Panc1 (cell line): Measurements from ENCODE around the gene HAGH. TPM values are rescaled to one million over a fixed set of nuclear protein-coding genes. Genes with fewer than 3 reads are reported as not detected.

Source experiments
- ATAC-seq: fragments of 200-7000 bp; cut with Tn5 transposase; 2 replicates; pipeline ENCODE4 v1.9.1; 2020; ENCODE audit warnings: mild to moderate bottlenecking, moderate library complexity
- BruUV-seq: library from RNA; stranded (reverse); fragments of 400-500 nt; replicated peaks from 2 replicates; lab custom pipeline; 2021; lab: Mats Ljungman, UMichigan
- CTCF ChIA-PET: fragments of 300-600 bp; sonication (Branson Sonifier 250); formaldehyde crosslinking; loops from one replicate; lab custom pipeline; 2022; ENCODE audit warnings: antibody characterized with exemption; lab: Charles Lee
- POLR2A ChIA-PET: fragments of 300-600 bp; sonication (Branson Sonifier 250); formaldehyde crosslinking; loops from one replicate; lab custom pipeline; 2022; ENCODE audit warnings: antibody characterized with exemption; lab: Charles Lee
- DNase-seq: peaks from one replicate; pipeline ENCODE4 v3.0.0-alpha.2; 2010; ENCODE audit warnings: low read depth, low spot score
- H3K27ac ChIP-seq: 2 replicates; pipeline ENCODE4 v1.5.1; 2011; ENCODE audit warnings: mild to moderate bottlenecking, low read length, inconsistent platforms
- H3K27me3 ChIP-seq: fragments of 200-500 bp; sonication (Bioruptor generic); 2 replicates; pipeline ENCODE4 v1.6.0; 2014; ENCODE audit warnings: low read length, inconsistent platforms; ENCODE audit not compliant: control insufficient read depth, insufficient read depth
- H3K36me3 ChIP-seq: fragments of 200-500 bp; sonication (Bioruptor generic); 2 replicates; pipeline ENCODE4 v1.5.1; 2014; ENCODE audit warnings: inconsistent platforms, mild to moderate bottlenecking, low read length, moderate library complexity; ENCODE audit not compliant: control insufficient read depth, insufficient read depth
- H3K4me1 ChIP-seq: 2 replicates; pipeline ENCODE4 v1.5.1; 2011; ENCODE audit warnings: inconsistent platforms, mild to moderate bottlenecking, low read length, moderate library complexity; ENCODE audit not compliant: control insufficient read depth, insufficient read depth
- H3K4me3 ChIP-seq, 2 experiments: 2 replicates each; pipeline ENCODE4 v1.5.1; 2011 to 2012; ENCODE audit warnings: low read depth in 2 of 2, low read length in 2 of 2, mild to moderate bottlenecking in 2 of 2, inconsistent platforms in 1 of 2, moderate library complexity in 1 of 2
- H3K9me3 ChIP-seq: fragments of 200-500 bp; sonication (Bioruptor generic); 2 replicates; pipeline ENCODE4 v1.5.1; 2014; ENCODE audit warnings: low read depth, mild to moderate bottlenecking, inconsistent platforms, low read length, moderate library complexity; ENCODE audit not compliant: control insufficient read depth, insufficient read depth
- POLR2AphosphoS5 ChIP-seq: IDR thresholded peaks from 2 replicates; pipeline ENCODE4 v1.6.1; 2012; ENCODE audit warnings: mild to moderate bottlenecking, low read depth, low read length, moderate library complexity
- SIN3A ChIP-seq: IDR thresholded peaks from 2 replicates; pipeline ENCODE4 v1.6.1; 2012; ENCODE audit warnings: low read depth, mild to moderate bottlenecking, low read length, moderate library complexity, borderline replicate concordance; ENCODE audit not compliant: insufficient read depth
- TCF7L2 ChIP-seq: IDR thresholded peaks from 2 replicates; pipeline ENCODE4 v1.6.1; 2011; ENCODE audit warnings: mild to moderate bottlenecking, low read depth, low read length, inconsistent platforms
- in situ Hi-C: cut with HindIII; loops from 2 replicates; pipeline ENCODE4 v1.10.0; 2016; ENCODE audit warnings: low sequenced_read_pairs, low pct_unique_long_range_greater_than_20kb
- intact Hi-C: fragments of 100-400 bp; cut with micrococcal nuclease; formaldehyde crosslinking; loops from one replicate; pipeline ENCODE4 v1.10.0; 2022; ENCODE audit not compliant: unreplicated experiment
- total RNA-seq: library from RNA; stranded (reverse); gene quantifications from one replicate; pipeline ENCODE4 v1.2.1, GENCODE V29; 2021; ENCODE audit not compliant: unreplicated experiment
- TF ChIP-seq, protein P1 (sequence below): fragments of 450-650 bp; IDR thresholded peaks from 2 replicates; pipeline ENCODE4 v1.5.1; 2017; ENCODE audit warnings: mild to moderate bottlenecking
- TF ChIP-seq, protein P2 (sequence below), 2 experiments: IDR thresholded peaks; 2 replicates each; pipeline ENCODE4 v1.6.1; 2011 to 2012; ENCODE audit warnings: low read depth in 2 of 2, control low read depth in 1 of 2, low read length in 1 of 2, mild to moderate bottlenecking in 1 of 2, moderate library complexity in 1 of 2; ENCODE audit not compliant: insufficient read depth in 1 of 2

The HAGH gene
- total RNA-seq, 1 experiment from 2014 or later: 58.9 TPM

GRCh38 chr16:1769402-1770300 lies 57.0 kb downstream of the HAGH start:
- Histone ChIP-seq H3K27me3 (no peaks in the 10 kb centered on the region), H3K36me3 (no peaks in the 10 kb centered on the region; the same call in 1 of the 2 replicates), H3K27ac (peak overlapping the region; percentile 87), H3K4me3 (peak overlapping the region; percentile 60 to 71), H3K4me1 (peaks cover 22% of the 10 kb centered on the region), H3K9me3 (no peaks in the 10 kb centered on the region)
- ATAC-seq (peak; percentile 3), DNase-seq (no peak)
- no TSS peak for BruUV-seq
- intact Hi-C loops (loop anchor here (10.0 kb wide), 1 partner anchor 1085 kb away; the partner anchor contains the start of genes JMJD8 and STUB1), in situ Hi-C loops (no loop called here)
- TF ChIP-seq SIN3A (0 out of 2 replicates have a peak, but pooled peaks have one; percentile 67), POLR2AphosphoS5 (0 out of 2 replicates have a peak, but pooled peaks have one; percentile 36)
- TF ChIP-seq, protein P1, sequence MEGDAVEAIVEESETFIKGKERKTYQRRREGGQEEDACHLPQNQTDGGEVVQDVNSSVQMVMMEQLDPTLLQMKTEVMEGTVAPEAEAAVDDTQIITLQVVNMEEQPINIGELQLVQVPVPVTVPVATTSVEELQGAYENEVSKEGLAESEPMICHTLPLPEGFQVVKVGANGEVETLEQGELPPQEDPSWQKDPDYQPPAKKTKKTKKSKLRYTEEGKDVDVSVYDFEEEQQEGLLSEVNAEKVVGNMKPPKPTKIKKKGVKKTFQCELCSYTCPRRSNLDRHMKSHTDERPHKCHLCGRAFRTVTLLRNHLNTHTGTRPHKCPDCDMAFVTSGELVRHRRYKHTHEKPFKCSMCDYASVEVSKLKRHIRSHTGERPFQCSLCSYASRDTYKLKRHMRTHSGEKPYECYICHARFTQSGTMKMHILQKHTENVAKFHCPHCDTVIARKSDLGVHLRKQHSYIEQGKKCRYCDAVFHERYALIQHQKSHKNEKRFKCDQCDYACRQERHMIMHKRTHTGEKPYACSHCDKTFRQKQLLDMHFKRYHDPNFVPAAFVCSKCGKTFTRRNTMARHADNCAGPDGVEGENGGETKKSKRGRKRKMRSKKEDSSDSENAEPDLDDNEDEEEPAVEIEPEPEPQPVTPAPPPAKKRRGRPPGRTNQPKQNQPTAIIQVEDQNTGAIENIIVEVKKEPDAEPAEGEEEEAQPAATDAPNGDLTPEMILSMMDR: no peak
- POLR2A ChIA-PET: no interaction called here
- CTCF ChIA-PET: interaction anchor here (0.5 kb wide), 1 partner anchor 270 kb away, joined by 3 read pairs; no protein-coding TSS in a partner anchor

DNA sequence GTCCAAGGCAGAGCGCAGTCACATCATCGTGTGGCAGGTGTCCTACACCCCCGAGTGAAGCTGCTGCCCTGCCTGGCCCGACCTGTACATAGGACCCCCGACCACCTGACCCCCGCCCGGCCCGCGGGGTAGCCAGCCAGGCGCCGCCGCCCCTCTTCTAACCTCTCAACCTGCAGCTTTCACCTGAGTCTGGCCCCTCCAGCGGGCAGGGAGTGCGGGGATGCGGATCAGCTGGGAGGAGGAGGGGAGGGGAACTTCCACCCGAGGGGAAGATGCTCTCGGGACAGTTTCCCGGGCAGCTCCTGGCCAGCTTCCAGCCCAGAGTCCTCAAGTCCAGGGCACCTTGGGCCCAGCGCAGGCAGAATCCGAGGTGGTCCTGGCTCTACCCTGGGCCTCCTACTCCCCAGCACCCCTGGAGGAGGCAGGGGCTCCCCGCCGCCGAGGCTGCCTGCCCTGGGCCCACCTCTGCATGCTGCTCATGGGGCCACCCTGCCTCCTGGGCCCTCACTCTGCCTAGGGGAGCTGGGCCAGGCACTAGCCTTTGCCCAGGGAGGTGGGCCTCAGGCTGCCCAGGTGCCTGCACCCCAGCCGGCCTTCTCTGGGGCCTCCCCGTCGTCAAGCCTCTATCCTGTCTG lies 57.7 kb downstream of the HAGH start:
- POLR2A ChIA-PET: no interaction called here
- no peak for ATAC-seq
- no peak; the same call in 1 of the 2 replicates for TF ChIP-seq POLR2AphosphoS5
- TF ChIP-seq SIN3A: no peak
- TF ChIP-seq, protein P2, sequence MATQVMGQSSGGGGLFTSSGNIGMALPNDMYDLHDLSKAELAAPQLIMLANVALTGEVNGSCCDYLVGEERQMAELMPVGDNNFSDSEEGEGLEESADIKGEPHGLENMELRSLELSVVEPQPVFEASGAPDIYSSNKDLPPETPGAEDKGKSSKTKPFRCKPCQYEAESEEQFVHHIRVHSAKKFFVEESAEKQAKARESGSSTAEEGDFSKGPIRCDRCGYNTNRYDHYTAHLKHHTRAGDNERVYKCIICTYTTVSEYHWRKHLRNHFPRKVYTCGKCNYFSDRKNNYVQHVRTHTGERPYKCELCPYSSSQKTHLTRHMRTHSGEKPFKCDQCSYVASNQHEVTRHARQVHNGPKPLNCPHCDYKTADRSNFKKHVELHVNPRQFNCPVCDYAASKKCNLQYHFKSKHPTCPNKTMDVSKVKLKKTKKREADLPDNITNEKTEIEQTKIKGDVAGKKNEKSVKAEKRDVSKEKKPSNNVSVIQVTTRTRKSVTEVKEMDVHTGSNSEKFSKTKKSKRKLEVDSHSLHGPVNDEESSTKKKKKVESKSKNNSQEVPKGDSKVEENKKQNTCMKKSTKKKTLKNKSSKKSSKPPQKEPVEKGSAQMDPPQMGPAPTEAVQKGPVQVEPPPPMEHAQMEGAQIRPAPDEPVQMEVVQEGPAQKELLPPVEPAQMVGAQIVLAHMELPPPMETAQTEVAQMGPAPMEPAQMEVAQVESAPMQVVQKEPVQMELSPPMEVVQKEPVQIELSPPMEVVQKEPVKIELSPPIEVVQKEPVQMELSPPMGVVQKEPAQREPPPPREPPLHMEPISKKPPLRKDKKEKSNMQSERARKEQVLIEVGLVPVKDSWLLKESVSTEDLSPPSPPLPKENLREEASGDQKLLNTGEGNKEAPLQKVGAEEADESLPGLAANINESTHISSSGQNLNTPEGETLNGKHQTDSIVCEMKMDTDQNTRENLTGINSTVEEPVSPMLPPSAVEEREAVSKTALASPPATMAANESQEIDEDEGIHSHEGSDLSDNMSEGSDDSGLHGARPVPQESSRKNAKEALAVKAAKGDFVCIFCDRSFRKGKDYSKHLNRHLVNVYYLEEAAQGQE (IDR thresholded peaks at IDR 0.05; ENCODE audit: insufficient read depth in 1 of 2, low read depth in 2 of 2, low read length in 1 of 2): no peak
- TF ChIP-seq TCF7L2: no peak
- TF ChIP-seq, protein P1: no peak

More for the DNA sequence above, 57.7 kb downstream of the HAGH start:
- Histone ChIP-seq H3K9me3 (no peaks in the 10 kb centered on the region), H3K27me3 (no peaks in the 10 kb centered on the region), H3K4me3 (no peak overlapping the region), H3K4me1 (peaks cover 14% of the 10 kb centered on the region), H3K36me3 (no peaks in the 10 kb centered on the region; the same call in 1 of the 2 replicates), H3K27ac (peak overlapping the region; percentile 87)
- intact Hi-C loops (no loop called here), in situ Hi-C loops (no loop called here)
- DNase-seq: no peak
- BruUV-seq: TSS peak; percentile 27
- CTCF ChIA-PET: interaction anchor here (0.5 to 0.8 kb wide), 2 partner anchors 95 to 271 kb away, joined by 3 read pairs; no protein-coding TSS in a partner anchor
